ENCODE measurements around the gene TMBIM6.

DNA sequence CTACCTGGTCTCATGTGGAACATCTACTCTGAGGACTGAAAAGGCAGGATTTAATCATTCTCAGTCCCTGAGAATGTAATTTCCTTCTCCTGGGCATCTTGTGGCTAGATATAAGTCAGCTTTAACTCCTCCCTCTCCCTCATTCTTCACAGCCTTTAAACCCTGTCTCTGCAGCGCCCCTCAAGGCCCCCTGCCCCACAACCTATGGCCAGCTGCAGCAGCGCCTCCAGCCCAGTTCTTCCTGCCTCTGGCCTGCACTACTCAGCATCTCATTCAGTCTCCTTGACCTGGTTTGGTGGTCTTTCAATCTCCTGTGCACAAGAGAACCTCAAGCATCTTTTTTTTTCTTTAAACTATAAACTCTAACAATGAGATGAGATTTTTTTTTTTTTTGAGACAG is 57.6 kb downstream of the TMBIM6 start:
- TF ChIP-seq, protein P1, sequence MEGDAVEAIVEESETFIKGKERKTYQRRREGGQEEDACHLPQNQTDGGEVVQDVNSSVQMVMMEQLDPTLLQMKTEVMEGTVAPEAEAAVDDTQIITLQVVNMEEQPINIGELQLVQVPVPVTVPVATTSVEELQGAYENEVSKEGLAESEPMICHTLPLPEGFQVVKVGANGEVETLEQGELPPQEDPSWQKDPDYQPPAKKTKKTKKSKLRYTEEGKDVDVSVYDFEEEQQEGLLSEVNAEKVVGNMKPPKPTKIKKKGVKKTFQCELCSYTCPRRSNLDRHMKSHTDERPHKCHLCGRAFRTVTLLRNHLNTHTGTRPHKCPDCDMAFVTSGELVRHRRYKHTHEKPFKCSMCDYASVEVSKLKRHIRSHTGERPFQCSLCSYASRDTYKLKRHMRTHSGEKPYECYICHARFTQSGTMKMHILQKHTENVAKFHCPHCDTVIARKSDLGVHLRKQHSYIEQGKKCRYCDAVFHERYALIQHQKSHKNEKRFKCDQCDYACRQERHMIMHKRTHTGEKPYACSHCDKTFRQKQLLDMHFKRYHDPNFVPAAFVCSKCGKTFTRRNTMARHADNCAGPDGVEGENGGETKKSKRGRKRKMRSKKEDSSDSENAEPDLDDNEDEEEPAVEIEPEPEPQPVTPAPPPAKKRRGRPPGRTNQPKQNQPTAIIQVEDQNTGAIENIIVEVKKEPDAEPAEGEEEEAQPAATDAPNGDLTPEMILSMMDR (conservative IDR thresholded peaks at IDR 0.05 in 1 of 2, IDR thresholded peaks at IDR 0.05 in 1 of 2; ENCODE audit: extremely low read depth in 1 of 2, insufficient read depth in 1 of 2, low read depth in 1 of 2, low read length in 2 of 2) = no peak
- no peak for TF ChIP-seq EZH2 (IDR thresholded peaks at IDR 0.05; ENCODE audit: borderline replicate concordance, low read length)

Measured in mammary epithelial cell (primary cell).